Breast epithelium (tissue), 3 donors: ENCODE results near the gene DYSF.

Experiments used
- CTCF ChIP-seq, 3 donors: fragments of 450-650 bp; IDR thresholded peaks; one replicate each; pipeline ENCODE4 v1.5.1; 2016 to 2017; ENCODE audit warnings: antibody characterized with exemption in 3 of 3, mild to moderate bottlenecking in 3 of 3, moderate library complexity in 3 of 3
- POLR2A ChIP-seq: fragments of 450-650 bp; IDR thresholded peaks from one replicate; pipeline ENCODE4 v1.6.1; 2016; ENCODE audit warnings: antibody characterized with exemption, mild to moderate bottlenecking, moderate library complexity
- POLR2AphosphoS5 ChIP-seq, 3 donors: sonication (generic); formaldehyde crosslinking; IDR thresholded peaks; one replicate each; pipeline ENCODE4 v1.6.1; 2017; ENCODE audit warnings: antibody characterized with exemption in 3 of 3

GRCh38 chr2:71669628-71670429 lies 216.5 kb downstream of the DYSF start:
- TF ChIP-seq CTCF (IDR thresholded peaks at IDR 0.05) (no peak), POLR2AphosphoS5 (IDR thresholded peaks at IDR 0.05) (no peak), POLR2A (no peak)
